Neural cell (in vitro differentiated cells): Measurements from ENCODE around the gene ETFB.

Experiments used
- EP300 ChIP-seq: fragments of 450-650 bp; conservative IDR thresholded peaks from 2 replicates; pipeline ENCODE4 v1.6.1; 2014; ENCODE audit warnings: antibody characterized with exemption, mild to moderate bottlenecking, moderate library complexity; ENCODE audit not compliant: poor library complexity, severe bottlenecking
- TF ChIP-seq, protein P1 (sequence below): IDR thresholded peaks from 2 replicates; pipeline ENCODE4 v1.6.1; 2012; ENCODE audit warnings: borderline replicate concordance

DNA sequence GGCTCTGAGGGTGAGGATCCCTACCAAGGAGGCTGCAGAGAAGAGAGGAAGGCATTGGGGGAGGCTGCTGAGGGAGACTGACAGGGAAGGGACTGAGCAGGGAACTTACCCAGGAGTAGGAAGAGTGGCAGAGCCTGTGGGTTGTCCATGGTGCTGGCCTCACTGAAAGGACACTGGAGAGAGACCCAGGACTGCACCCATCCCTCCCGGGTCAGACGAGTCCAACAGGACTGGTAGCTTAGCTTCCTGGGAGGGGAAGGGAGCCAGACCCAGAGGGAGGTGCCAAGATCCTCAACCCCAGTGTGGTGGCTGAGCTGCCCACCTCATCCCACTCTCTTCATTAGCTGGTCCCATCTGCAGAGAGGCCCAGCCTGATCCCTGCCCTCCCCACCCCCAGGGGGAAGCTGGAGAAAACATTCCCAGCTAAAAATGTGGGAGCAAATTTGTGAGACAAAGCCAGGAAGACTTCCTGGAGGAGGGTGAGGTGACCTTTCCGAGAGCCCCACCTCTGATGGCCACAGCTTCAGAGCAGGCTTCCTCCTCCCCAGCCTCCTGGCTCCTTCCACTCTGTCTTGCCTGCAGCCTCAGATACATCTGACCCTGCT is 24.1 kb downstream of the ETFB start, which contains the start of gene VSIG10L:
- TF ChIP-seq, protein P1, sequence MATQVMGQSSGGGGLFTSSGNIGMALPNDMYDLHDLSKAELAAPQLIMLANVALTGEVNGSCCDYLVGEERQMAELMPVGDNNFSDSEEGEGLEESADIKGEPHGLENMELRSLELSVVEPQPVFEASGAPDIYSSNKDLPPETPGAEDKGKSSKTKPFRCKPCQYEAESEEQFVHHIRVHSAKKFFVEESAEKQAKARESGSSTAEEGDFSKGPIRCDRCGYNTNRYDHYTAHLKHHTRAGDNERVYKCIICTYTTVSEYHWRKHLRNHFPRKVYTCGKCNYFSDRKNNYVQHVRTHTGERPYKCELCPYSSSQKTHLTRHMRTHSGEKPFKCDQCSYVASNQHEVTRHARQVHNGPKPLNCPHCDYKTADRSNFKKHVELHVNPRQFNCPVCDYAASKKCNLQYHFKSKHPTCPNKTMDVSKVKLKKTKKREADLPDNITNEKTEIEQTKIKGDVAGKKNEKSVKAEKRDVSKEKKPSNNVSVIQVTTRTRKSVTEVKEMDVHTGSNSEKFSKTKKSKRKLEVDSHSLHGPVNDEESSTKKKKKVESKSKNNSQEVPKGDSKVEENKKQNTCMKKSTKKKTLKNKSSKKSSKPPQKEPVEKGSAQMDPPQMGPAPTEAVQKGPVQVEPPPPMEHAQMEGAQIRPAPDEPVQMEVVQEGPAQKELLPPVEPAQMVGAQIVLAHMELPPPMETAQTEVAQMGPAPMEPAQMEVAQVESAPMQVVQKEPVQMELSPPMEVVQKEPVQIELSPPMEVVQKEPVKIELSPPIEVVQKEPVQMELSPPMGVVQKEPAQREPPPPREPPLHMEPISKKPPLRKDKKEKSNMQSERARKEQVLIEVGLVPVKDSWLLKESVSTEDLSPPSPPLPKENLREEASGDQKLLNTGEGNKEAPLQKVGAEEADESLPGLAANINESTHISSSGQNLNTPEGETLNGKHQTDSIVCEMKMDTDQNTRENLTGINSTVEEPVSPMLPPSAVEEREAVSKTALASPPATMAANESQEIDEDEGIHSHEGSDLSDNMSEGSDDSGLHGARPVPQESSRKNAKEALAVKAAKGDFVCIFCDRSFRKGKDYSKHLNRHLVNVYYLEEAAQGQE, result no peak
- TF ChIP-seq EP300, result no peak
